ENCODE measurements around the gene H2BW2.
"Not testable (repeated sequence)": the region's sequence is repeated elsewhere in the genome, so short reads cannot be mapped to it uniquely, and the experiment has no call there.

GRCh38 chrX:104062636-104063035 is 22.9 kb downstream of the H2BW2 start:
- not testable (repeated sequence) for TF ChIP-seq TCF4 (CRISPR knock-in tag; IDR thresholded peaks at IDR 0.05; ENCODE audit: borderline replicate concordance); CREB5 (CRISPR knock-in tag; IDR thresholded peaks at IDR 0.05; ENCODE audit: low read depth); ZNF8 (CRISPR knock-in tag; IDR thresholded peaks at IDR 0.05); ZFP3 (CRISPR knock-in tag; IDR thresholded peaks at IDR 0.05); ARNTL (CRISPR knock-in tag; IDR thresholded peaks at IDR 0.05; ENCODE audit: borderline replicate concordance, low read depth); ISL1 (CRISPR knock-in tag; IDR thresholded peaks at IDR 0.05); PATZ1 (CRISPR knock-in tag; IDR thresholded peaks at IDR 0.05; ENCODE audit: borderline replicate concordance); ZC3H10 (CRISPR knock-in tag; IDR thresholded peaks at IDR 0.05); ZNF70 (CRISPR knock-in tag; IDR thresholded peaks at IDR 0.05); PPARA (CRISPR knock-in tag; IDR thresholded peaks at IDR 0.05; ENCODE audit: borderline replicate concordance)

Data from SK-N-SH treated with all-trans-retinoic acid at 6 μM for 48 hours (cell line).